Left cardiac atrium (tissue), 4 donors: ENCODE measurements around the gene MRTFA. TPM values are rescaled to one million over a fixed set of nuclear protein-coding genes. Genes with fewer than 3 reads are reported as not detected.
"Not testable (repeated sequence)": the region's sequence is repeated elsewhere in the genome, so short reads cannot be mapped to it uniquely, and the experiment has no call there.

Source experiments
- ATAC-seq, 2 donors: fragments of 200-7000 bp; cut with Tn5 transposase; one replicate each; pipeline ENCODE4 v1.9.1; 2020; ENCODE audit warnings: mild to moderate bottlenecking in 2 of 2, moderate library complexity in 2 of 2
- DNase-seq: peaks from one replicate; pipeline ENCODE4 v3.0.0-alpha.2; 2020
- intact Hi-C, 2 donors: fragments of 100-400 bp; cut with DNase I; formaldehyde crosslinking; loops; one replicate each; pipeline versions ENCODE4 v1.14.1 to v1.15.1; 2022 to 2023
- total RNA-seq, 2 donors: library from RNA; stranded (reverse); fragmentation: NEBNext Ultra II Directional; extraction: Animal tissue kit (Norgen Biotek cat#: 25700); gene quantifications; one replicate each; pipeline ENCODE4 v1.2.1, GENCODE V29; 2021
- donor health status: DM: no; HTN: yes; CAD: no.
- donor health status: DM: no; HTN: yes; CAD: no; lungs with severe emphysema.
- donor health status: DM: yes; HTN: yes; CAD: no.
- donor health status: Dilated cardiomyopathy.

Gene MRTFA
- total RNA-seq, 2 donors from 2014 or later: 28.8 to 34.3 TPM

- ATAC-seq (no peak), DNase-seq (no peak)
- intact Hi-C loops: no loop called here
Measured at GRCh38 chr22:40518840-40519239, 117.7 kb downstream of the MRTFA start.

DNA sequence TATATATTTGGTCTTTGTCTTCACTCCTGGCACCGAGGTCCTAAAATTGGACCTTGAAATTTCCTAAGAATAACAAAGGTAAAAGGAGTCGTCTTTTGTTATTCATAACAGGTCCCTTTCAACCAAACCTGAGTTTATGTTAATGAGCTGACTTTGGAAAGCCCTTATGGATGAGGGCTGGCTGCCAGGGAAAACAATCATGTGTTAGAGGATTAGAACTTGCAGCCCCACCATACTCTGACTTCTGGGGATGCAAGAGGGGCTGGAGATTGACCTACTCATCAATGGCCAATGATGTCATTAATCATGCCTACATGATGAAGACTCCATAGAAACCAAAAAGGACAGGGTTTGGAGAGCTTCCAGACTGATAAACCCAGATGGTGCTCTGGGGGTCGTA, 118.9 kb downstream of the MRTFA start:
- ATAC-seq (no peak), DNase-seq (no peak)
- intact Hi-C loops: no loop called here

DNA sequence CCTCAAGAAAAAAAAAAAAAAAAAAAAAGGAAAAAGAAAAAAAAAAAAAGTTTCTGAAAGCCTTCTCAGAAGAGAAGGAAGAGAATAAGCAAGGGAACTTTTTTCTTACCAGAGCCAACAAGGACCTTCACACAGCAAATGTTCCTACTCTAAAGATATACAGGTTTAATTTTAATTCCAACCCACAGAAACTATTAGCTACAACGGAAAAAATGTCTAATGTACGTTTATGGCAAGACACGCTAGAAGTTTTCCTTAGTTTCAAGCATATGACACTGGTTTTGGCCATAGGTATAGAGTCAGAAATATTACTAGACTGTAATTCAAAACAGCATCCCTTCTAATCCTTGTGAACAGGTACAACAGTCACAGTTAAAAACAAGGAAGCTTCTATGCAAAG, 120.1 kb downstream of the MRTFA start:
- ATAC-seq (no peak), DNase-seq (no peak)
- intact Hi-C loops: no loop called here

GRCh38 chr22:40512426-40513136, 123.9 kb downstream of the MRTFA start:
- DNase-seq: no peak
- peak; percentile 73 for ATAC-seq
- intact Hi-C loops: no loop called here

- peak; percentile 5 to 68 for ATAC-seq
- intact Hi-C loops: no loop called here
- DNase-seq: no peak
Measured at GRCh38 chr22:40511604-40512003, 124.9 kb downstream of the MRTFA start.

GRCh38 chr22:40510631-40511364, 125.7 kb downstream of the MRTFA start:
- intact Hi-C loops: no loop called here
- DNase-seq: no peak
- ATAC-seq: no peak

GRCh38 chr22:40509401-40510134, 127.0 kb downstream of the MRTFA start:
- ATAC-seq (peak; percentile 62 to 79), DNase-seq (peak; percentile 50)
- intact Hi-C loops: no loop called here

DNA sequence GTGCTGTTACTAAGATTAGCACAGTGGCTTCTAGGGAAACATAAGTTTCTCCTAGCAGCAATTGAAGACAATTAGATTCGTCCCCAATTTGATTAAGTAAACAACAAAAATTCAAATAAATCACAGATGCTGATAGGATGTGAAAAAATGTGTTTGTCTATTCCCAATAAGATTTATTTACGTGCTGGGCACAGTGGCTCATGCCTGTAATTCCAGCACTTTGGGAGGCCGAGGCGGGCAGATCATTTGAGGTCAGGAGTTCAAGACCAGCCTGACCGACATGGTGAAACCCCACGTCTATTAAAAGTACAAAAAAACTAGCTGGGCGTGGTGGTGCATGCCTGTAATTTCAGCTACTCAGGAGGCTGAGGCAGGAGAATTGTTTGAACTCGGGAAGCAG, 128.5 kb downstream of the MRTFA start:
- ATAC-seq: not testable (repeated sequence)

DNA sequence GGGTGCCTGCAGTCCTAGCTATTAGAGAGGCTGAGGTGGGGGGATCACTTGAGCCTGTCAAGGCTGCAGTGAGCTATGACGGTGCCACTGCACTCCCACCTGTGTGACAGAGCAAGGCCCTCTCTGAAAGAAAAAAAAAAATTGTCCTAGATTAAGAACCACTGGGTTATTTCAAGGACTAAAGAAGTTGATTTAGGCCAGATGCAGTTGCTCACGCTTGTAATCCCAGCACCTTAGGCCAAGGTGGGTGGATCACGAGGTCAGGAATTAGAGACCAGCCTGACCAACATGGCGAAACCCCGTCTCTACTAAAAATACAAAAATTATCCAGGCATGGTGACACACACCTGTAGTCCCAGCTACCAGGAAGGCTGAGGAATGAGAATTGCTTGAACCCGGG, 129.0 kb downstream of the MRTFA start:
- DNase-seq (no peak), ATAC-seq (no peak)
- intact Hi-C loops: no loop called here

More for the DNA sequence above, 128.5 kb downstream of the MRTFA start:
- DNase-seq, intact Hi-C loops: not testable (repeated sequence)

GRCh38 chr22:40506762-40507161, 129.8 kb downstream of the MRTFA start:
- intact Hi-C loops: no loop called here
- no peak for ATAC-seq
- no peak for DNase-seq

- no peak for ATAC-seq
- DNase-seq: no peak
- intact Hi-C loops: no loop called here
Measured at GRCh38 chr22:40504285-40505249, 132.0 kb downstream of the MRTFA start.

DNA sequence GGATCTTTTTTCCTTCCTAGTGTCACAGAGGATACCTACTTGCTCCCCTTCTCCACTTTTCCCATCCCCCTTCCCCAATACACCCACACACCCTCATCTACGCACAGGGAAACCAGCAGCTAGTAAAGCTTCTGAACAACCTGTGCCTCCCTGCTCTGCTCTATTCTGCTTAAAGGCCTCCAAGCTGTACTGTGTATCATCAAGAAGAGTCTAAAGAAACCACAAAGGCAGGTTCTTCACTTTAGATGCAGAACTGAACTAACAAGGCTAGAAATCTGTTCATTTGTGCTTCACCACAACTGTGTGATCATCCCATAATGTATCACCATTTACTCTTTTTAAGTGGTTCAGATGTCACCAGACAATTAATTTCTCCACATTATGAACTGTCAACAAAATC, 133.6 kb downstream of the MRTFA start:
- DNase-seq (no peak), ATAC-seq (no peak)
- intact Hi-C loops: no loop called here

- DNase-seq, intact Hi-C loops, ATAC-seq: not testable (repeated sequence)
Measured at GRCh38 chr22:40500465-40500786, 136.1 kb downstream of the MRTFA start.

- intact Hi-C loops: no loop called here
- peak; percentile 85 to 99 for ATAC-seq
- DNase-seq: peak; percentile 57
Measured at GRCh38 chr22:40499209-40499623, 137.3 kb downstream of the MRTFA start.

GRCh38 chr22:40498420-40499208, 137.9 kb downstream of the MRTFA start:
- ATAC-seq (peak in 1 of 2 donors; percentile 82), DNase-seq (no peak)
- intact Hi-C loops: no loop called here

- DNase-seq: no peak
- intact Hi-C loops: no loop called here
Measured at GRCh38 chr22:40493441-40493840, 143.1 kb downstream of the MRTFA start.

DNA sequence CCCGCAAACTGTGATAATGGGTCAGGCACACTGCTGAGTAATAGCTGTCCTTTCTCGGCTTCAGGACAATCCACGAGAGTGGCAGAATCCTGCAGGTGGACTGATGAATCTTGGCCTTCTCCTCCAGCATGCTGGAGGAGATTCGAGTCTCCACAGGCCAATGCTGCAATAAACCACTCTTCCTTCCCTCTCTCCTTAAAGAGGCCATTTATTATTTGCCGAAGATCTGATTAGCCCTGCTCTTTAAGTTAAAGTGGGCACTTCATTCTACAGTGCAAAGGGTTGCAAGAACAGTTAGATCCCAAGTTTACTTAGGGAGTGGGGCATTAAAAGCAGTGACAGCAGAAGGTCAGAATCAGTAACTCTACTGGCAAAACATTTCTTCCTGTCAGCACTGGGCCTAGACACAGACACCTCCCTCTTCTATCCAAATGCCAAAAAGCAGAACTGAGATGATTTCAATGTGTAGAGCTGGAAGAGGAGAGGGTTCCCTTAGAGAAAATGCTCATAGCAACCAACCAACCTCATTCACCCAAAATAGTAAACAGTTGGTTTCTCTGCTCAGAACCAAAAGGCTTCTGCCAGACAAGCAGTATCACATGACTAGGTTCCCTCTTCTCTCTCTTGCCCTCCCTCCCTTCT, 144.4 kb downstream of the MRTFA start:
- DNase-seq (no peak), ATAC-seq (peak; percentile 94 to 96)
- intact Hi-C loops: no loop called here

More at GRCh38 chr22:40493441-40493840, 143.1 kb downstream of the MRTFA start:
- ATAC-seq: no peak
